ENCODE results near the gene EIF3J. TPM values are rescaled to one million over a fixed set of nuclear protein-coding genes. Genes with fewer than 3 reads are reported as not detected.
"Not testable (repeated sequence)": the region's sequence is repeated elsewhere in the genome, so short reads cannot be mapped to it uniquely, and the experiment has no call there.

Gene EIF3J
- polyA plus RNA-seq, 4 donors = 31.5 to 63.3 (median 52.3) TPM

GRCh38 chr15:44532689-44533088 is 4.3 kb upstream of the EIF3J start:
- Histone ChIP-seq H3K27ac (ENCODE audit: low read depth in 1 of 3, low read length in 2 of 3) (no peak overlapping the region), H3K9me3 (ENCODE audit: control insufficient read depth in 2 of 2, insufficient read depth in 1 of 2, low read depth in 1 of 2, low read length in 1 of 2) (no peaks in the 10 kb centered on the region), H3K4me3 (ENCODE audit: low read depth in 1 of 3, low read length in 3 of 3) (no peak overlapping the region), H3K36me3 (ENCODE audit: control insufficient read depth in 3 of 3, insufficient read depth in 2 of 3, low read depth in 1 of 3, low read length in 3 of 3) (peaks cover 0 to 26% (median 0%) of the 10 kb centered on the region in 3 donors), H3K27me3 (ENCODE audit: control insufficient read depth in 3 of 3, insufficient read depth in 3 of 3, low read length in 3 of 3) (no peaks in the 10 kb centered on the region), H3K4me1 (ENCODE audit: control insufficient read depth in 3 of 3, insufficient read depth in 2 of 3, low read depth in 1 of 3, low read length in 2 of 3) (peaks cover 0 to 6% (median 0%) of the 10 kb centered on the region in 3 donors)
- WGBS, 3 donors = 91 to 95% (median 93%) methylated on average over 3 of the region's 3 CpGs
- FAIRE-seq (no peak), DNase-seq (no peak)

GRCh38 chr15:44535092-44535491 is 1.9 kb upstream of the EIF3J start:
- peaks cover 0 to 28% (median 0%) of the 10 kb centered on the region in 3 donors for H3K36me3 ChIP-seq (ENCODE audit: control insufficient read depth in 3 of 3, insufficient read depth in 2 of 3, low read depth in 1 of 3, low read length in 3 of 3)

GRCh38 chr15:44535523-44536301 is 1.2 kb upstream of the EIF3J start:
- DNase-seq (peak in 1 of 2 donors; percentile 37), FAIRE-seq (no peak)
- Histone ChIP-seq H3K9me3 (ENCODE audit: control insufficient read depth in 2 of 2, insufficient read depth in 1 of 2, low read depth in 1 of 2, low read length in 1 of 2) (no peaks in the 10 kb centered on the region), H3K36me3 (ENCODE audit: control insufficient read depth in 3 of 3, insufficient read depth in 2 of 3, low read depth in 1 of 3, low read length in 3 of 3) (peaks cover 0 to 32% (median 0%) of the 10 kb centered on the region in 3 donors), H3K4me3 (ENCODE audit: low read depth in 1 of 3, low read length in 3 of 3) (peak overlapping the region; percentile 63 to 68 (median 67)), H3K27me3 (ENCODE audit: control insufficient read depth in 3 of 3, insufficient read depth in 3 of 3, low read length in 3 of 3) (no peaks in the 10 kb centered on the region), H3K27ac (ENCODE audit: low read depth in 1 of 3, low read length in 2 of 3) (peak overlapping the region; percentile 90 to 97 (median 92)), H3K4me1 (ENCODE audit: control insufficient read depth in 3 of 3, insufficient read depth in 2 of 3, low read depth in 1 of 3, low read length in 2 of 3) (peaks cover 0 to 10% (median 0%) of the 10 kb centered on the region in 3 donors)
- WGBS, 3 donors = 54 to 58% (median 54%) methylated on average over 36 of the region's 36 CpGs

More at GRCh38 chr15:44535092-44535491, 1.9 kb upstream of the EIF3J start:
- H3K27me3 ChIP-seq (ENCODE audit: control insufficient read depth in 3 of 3, insufficient read depth in 3 of 3, low read length in 3 of 3) = no peaks in the 10 kb centered on the region
- 95 to 97% (median 95%) methylated on average over 8 of the region's 8 CpGs for WGBS, 3 donors
- H3K4me3 ChIP-seq (ENCODE audit: low read depth in 1 of 3, low read length in 3 of 3) = no peak overlapping the region
- DNase-seq (no peak), FAIRE-seq (no peak)
- H3K9me3 ChIP-seq (ENCODE audit: control insufficient read depth in 2 of 2, insufficient read depth in 1 of 2, low read depth in 1 of 2, low read length in 1 of 2) = no peaks in the 10 kb centered on the region
- H3K4me1 ChIP-seq (ENCODE audit: control insufficient read depth in 3 of 3, insufficient read depth in 2 of 3, low read depth in 1 of 3, low read length in 2 of 3) = peaks cover 0 to 10% (median 0%) of the 10 kb centered on the region in 3 donors
- no peak overlapping the region for H3K27ac ChIP-seq (ENCODE audit: low read depth in 1 of 3, low read length in 2 of 3)

- H3K9me3 ChIP-seq (ENCODE audit: control insufficient read depth in 2 of 2, insufficient read depth in 1 of 2, low read depth in 1 of 2, low read length in 1 of 2) = no peaks in the 10 kb centered on the region
- WGBS, 3 donors = 0% methylated on average over 37 to 47 of the region's 47 CpGs
- no peak for FAIRE-seq
Observed at GRCh38 chr15:44536302-44536961, 515 bp upstream of the EIF3J start.

GRCh38 chr15:44537735-44538240 is 841 bp downstream of the EIF3J start:
- peaks cover 0 to 10% (median 0%) of the 10 kb centered on the region in 3 donors for H3K4me1 ChIP-seq (ENCODE audit: control insufficient read depth in 3 of 3, insufficient read depth in 2 of 3, low read depth in 1 of 3, low read length in 2 of 3)
- H3K36me3 ChIP-seq (ENCODE audit: control insufficient read depth in 3 of 3, insufficient read depth in 2 of 3, low read depth in 1 of 3, low read length in 3 of 3) = peaks cover 0 to 28% (median 0%) of the 10 kb centered on the region in 3 donors
- H3K27me3 ChIP-seq (ENCODE audit: control insufficient read depth in 3 of 3, insufficient read depth in 3 of 3, low read length in 3 of 3) = no peaks in the 10 kb centered on the region
- 2 to 6% (median 3%) methylated on average over 13 of the region's 13 CpGs for WGBS, 3 donors
- DNase-seq (no peak), FAIRE-seq (no peak)
- H3K27ac ChIP-seq (ENCODE audit: low read depth in 1 of 3, low read length in 2 of 3) = peak overlapping the region; percentile 94 to 99 (median 96)
- H3K4me3 ChIP-seq (ENCODE audit: low read depth in 1 of 3, low read length in 3 of 3) = peak overlapping the region; percentile 79 to 85 (median 83)
- no peaks in the 10 kb centered on the region for H3K9me3 ChIP-seq (ENCODE audit: control insufficient read depth in 2 of 2, insufficient read depth in 1 of 2, low read depth in 1 of 2, low read length in 1 of 2)

More at GRCh38 chr15:44536302-44536961, 515 bp upstream of the EIF3J start:
- H3K4me3 ChIP-seq (ENCODE audit: low read depth in 1 of 3, low read length in 3 of 3) = peak overlapping the region; percentile 63 to 68 (median 67)
- peaks cover 0 to 10% (median 0%) of the 10 kb centered on the region in 3 donors for H3K4me1 ChIP-seq (ENCODE audit: control insufficient read depth in 3 of 3, insufficient read depth in 2 of 3, low read depth in 1 of 3, low read length in 2 of 3)
- peak overlapping the region; percentile 90 to 97 (median 92) for H3K27ac ChIP-seq (ENCODE audit: low read depth in 1 of 3, low read length in 2 of 3)
- DNase-seq = peak; percentile 84 to 95
- H3K36me3 ChIP-seq (ENCODE audit: control insufficient read depth in 3 of 3, insufficient read depth in 2 of 3, low read depth in 1 of 3, low read length in 3 of 3) = peaks cover 0 to 34% (median 0%) of the 10 kb centered on the region in 3 donors
- no peaks in the 10 kb centered on the region for H3K27me3 ChIP-seq (ENCODE audit: control insufficient read depth in 3 of 3, insufficient read depth in 3 of 3, low read length in 3 of 3)

- H3K27ac ChIP-seq (ENCODE audit: low read depth in 1 of 3, low read length in 2 of 3) = no peak overlapping the region
- peaks cover 0 to 5% (median 0%) of the 10 kb centered on the region in 3 donors for H3K4me1 ChIP-seq (ENCODE audit: control insufficient read depth in 3 of 3, insufficient read depth in 2 of 3, low read depth in 1 of 3, low read length in 2 of 3)
- peaks cover 0 to 14% (median 0%) of the 10 kb centered on the region in 3 donors for H3K36me3 ChIP-seq (ENCODE audit: control insufficient read depth in 3 of 3, insufficient read depth in 2 of 3, low read depth in 1 of 3, low read length in 3 of 3)
- DNase-seq (no peak), FAIRE-seq (no peak)
- no peaks in the 10 kb centered on the region for H3K9me3 ChIP-seq (ENCODE audit: control insufficient read depth in 2 of 2, insufficient read depth in 1 of 2, low read depth in 1 of 2, low read length in 1 of 2)
- H3K27me3 ChIP-seq (ENCODE audit: control insufficient read depth in 3 of 3, insufficient read depth in 3 of 3, low read length in 3 of 3) = no peaks in the 10 kb centered on the region
- H3K4me3 ChIP-seq (ENCODE audit: low read depth in 1 of 3, low read length in 3 of 3) = no peak overlapping the region
- WGBS, 3 donors = 94 to 98% (median 95%) methylated on average over 4 of the region's 4 CpGs
Observed at GRCh38 chr15:44541282-44541958, 4.5 kb downstream of the EIF3J start.

- H3K4me1 ChIP-seq (ENCODE audit: control insufficient read depth in 3 of 3, insufficient read depth in 2 of 3, low read depth in 1 of 3, low read length in 2 of 3) = peaks cover 0 to 5% (median 0%) of the 10 kb centered on the region in 3 donors
- peaks cover 0 to 14% (median 0%) of the 10 kb centered on the region in 3 donors for H3K36me3 ChIP-seq (ENCODE audit: control insufficient read depth in 3 of 3, insufficient read depth in 2 of 3, low read depth in 1 of 3, low read length in 3 of 3)
- H3K27me3 ChIP-seq (ENCODE audit: control insufficient read depth in 3 of 3, insufficient read depth in 3 of 3, low read length in 3 of 3) = no peaks in the 10 kb centered on the region
- H3K9me3 ChIP-seq (ENCODE audit: control insufficient read depth in 2 of 2, insufficient read depth in 1 of 2, low read depth in 1 of 2, low read length in 1 of 2) = no peaks in the 10 kb centered on the region
- no peak for FAIRE-seq
- no peak overlapping the region for H3K27ac ChIP-seq (ENCODE audit: low read depth in 1 of 3, low read length in 2 of 3)
- no peak overlapping the region for H3K4me3 ChIP-seq (ENCODE audit: low read depth in 1 of 3, low read length in 3 of 3)
- DNase-seq = no peak
Observed at GRCh38 chr15:44542596-44542995, 5.6 kb downstream of the EIF3J start.

- not testable (repeated sequence) for H3K27me3 ChIP-seq (ENCODE audit: control insufficient read depth in 3 of 3, insufficient read depth in 3 of 3, low read length in 3 of 3); DNase-seq; H3K4me3 ChIP-seq (ENCODE audit: low read depth in 1 of 3, low read length in 3 of 3); H3K4me1 ChIP-seq (ENCODE audit: control insufficient read depth in 3 of 3, insufficient read depth in 2 of 3, low read depth in 1 of 3, low read length in 2 of 3); H3K27ac ChIP-seq (ENCODE audit: low read depth in 1 of 3, low read length in 2 of 3); FAIRE-seq; H3K9me3 ChIP-seq (ENCODE audit: control insufficient read depth in 2 of 2, insufficient read depth in 1 of 2, low read depth in 1 of 2, low read length in 1 of 2)
- WGBS, 3 donors = 78 to 96% (median 93%) methylated on average over 5 of the region's 5 CpGs
- H3K36me3 ChIP-seq (ENCODE audit: control insufficient read depth in 3 of 3, insufficient read depth in 2 of 3, low read depth in 1 of 3, low read length in 3 of 3) = peaks cover 0 to 14% (median 0%) of the 10 kb centered on the region in 3 donors
Observed at GRCh38 chr15:44544745-44545144, 7.8 kb downstream of the EIF3J start.
